Spinal cord (tissue), 10 donors: ENCODE results near the gene BEAN1. TPM values are rescaled to one million over a fixed set of nuclear protein-coding genes. Genes with fewer than 3 reads are reported as not detected.

Experiments used
- DNase-seq, 6 donors: peaks; one replicate each; pipeline versions ENCODE4 v3.0.0 to v3.0.0-alpha.2; 2013 to 2015; ENCODE audit warnings: low spot score in 6 of 6, low read depth in 4 of 6
- H3K27ac ChIP-seq: one replicate; pipeline ENCODE4 v1.5.1; 2013; ENCODE audit warnings: low read depth, low read length, control low read depth
- H3K27me3 ChIP-seq: one replicate; pipeline ENCODE4 v1.6.1; 2013; ENCODE audit warnings: low read length; ENCODE audit not compliant: control insufficient read depth, insufficient read depth
- H3K36me3 ChIP-seq: one replicate; pipeline ENCODE4 v1.6.1; 2013; ENCODE audit warnings: low read length; ENCODE audit not compliant: control insufficient read depth, insufficient read depth
- H3K4me1 ChIP-seq: one replicate; pipeline ENCODE4 v1.6.1; 2013; ENCODE audit warnings: low read length; ENCODE audit not compliant: control insufficient read depth, insufficient read depth
- H3K4me3 ChIP-seq: one replicate; pipeline ENCODE4 v1.5.1; 2013; ENCODE audit warnings: low read depth, low read length, control low read depth
- H3K9me3 ChIP-seq: one replicate; pipeline ENCODE4 v1.6.1; 2013; ENCODE audit warnings: low read length; ENCODE audit not compliant: control insufficient read depth, insufficient read depth
- WGBS: methylation state at CpG from one replicate; pipeline ENCODE4 v1.1.5; 2013; ENCODE audit warnings: missing lambda C conversion rate; ENCODE audit not compliant: insufficient coverage; 5-methylcytosine and 5-hydroxymethylcytosine counted together
- polyA plus RNA-seq, 2 donors: library from polyadenylated mRNA; unstranded; fragments of 120-200 nt; gene quantifications; one replicate each; pipeline ENCODE4 v1.2.1, GENCODE V29; 2013; ENCODE audit not compliant: insufficient read length in 2 of 2
- total RNA-seq, 2 donors: library from RNA; depleted of rRNA in 1 of 2; stranded (reverse); fragments of 120-200 nt in 1 of 2; fragments of >200 nt in 1 of 2; gene quantifications; one replicate each; pipeline versions ENCODE4 v1.2.3 to v1.2.4, GENCODE V29; 2013 to 2014
- donor health status: healthy.

BEAN1 gene
- total and polyA plus RNA-seq, 4 donors = 4.9 to 27.0 (median 15.9) TPM

DNA sequence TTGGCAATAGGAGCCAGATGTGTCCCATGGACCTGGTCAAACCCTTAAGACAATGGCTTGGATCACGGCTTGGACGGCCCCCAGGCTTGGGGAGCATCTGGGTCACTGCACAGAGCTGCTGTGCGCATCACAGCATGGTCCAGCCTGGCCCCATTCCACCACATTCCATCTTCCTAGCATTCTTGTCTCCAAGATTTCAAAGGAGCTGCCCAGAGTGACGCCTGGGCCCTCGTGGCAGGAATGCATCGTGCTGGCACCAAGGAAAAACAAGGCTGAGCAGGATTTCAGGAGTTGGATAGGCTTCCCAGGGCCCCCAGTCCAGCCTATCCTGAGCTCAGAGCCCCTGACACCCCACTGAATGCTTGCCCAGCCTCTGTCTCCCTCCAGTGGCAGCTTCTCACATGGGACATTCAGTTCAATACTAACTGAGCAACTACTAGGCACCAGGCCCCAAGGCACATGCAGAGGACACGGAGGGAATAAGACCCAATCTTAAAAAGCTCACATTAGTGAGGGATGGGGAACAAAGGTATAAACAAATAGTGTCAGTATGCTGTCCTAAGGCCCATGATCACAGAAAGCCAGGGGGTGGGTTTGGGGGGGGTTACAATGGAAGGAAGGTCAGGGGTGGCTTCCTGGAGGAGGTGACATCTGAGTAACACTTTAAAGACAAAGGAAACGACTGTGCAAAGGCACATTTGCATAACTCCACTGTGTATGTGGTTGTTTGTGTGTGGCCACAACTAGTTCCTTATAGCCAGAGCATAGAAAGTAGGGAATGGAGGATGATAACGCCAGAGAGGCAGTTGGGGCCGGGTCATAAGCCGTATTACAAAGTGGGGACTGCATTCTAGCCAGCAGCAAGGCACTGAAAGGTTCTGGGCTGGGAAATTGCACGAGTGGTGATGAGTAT is 88.8 kb downstream of the BEAN1 start:
- no peak overlapping the region for H3K4me3 ChIP-seq
- no peaks in the 10 kb centered on the region for H3K9me3 ChIP-seq
- peak in 1 of 6 donors; percentile 70 for DNase-seq
- H3K27me3 ChIP-seq = no peaks in the 10 kb centered on the region
- peaks cover 60% of the 10 kb centered on the region for H3K36me3 ChIP-seq
- H3K4me1 ChIP-seq = peaks cover 50% of the 10 kb centered on the region
- WGBS = 68% methylated on average over 11 of the region's 12 CpGs
- peak overlapping the region; percentile 86 for H3K27ac ChIP-seq

DNA sequence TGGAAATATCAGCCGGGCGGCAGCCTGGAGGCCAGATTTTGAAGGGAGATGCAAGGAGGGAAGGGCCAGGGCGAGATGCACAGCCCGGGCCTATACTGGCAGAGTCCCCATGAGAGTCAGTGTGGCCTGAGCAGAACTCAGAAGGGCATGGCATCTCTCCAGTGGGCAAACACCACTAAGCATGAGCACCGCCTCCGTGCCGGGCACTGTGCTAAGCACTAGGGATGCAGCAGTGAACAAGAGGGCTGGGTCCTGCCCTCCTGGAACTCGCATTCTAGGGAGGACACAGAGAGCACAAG is 89.4 kb downstream of the BEAN1 start:
- no peak overlapping the region for H3K4me3 ChIP-seq

DNA sequence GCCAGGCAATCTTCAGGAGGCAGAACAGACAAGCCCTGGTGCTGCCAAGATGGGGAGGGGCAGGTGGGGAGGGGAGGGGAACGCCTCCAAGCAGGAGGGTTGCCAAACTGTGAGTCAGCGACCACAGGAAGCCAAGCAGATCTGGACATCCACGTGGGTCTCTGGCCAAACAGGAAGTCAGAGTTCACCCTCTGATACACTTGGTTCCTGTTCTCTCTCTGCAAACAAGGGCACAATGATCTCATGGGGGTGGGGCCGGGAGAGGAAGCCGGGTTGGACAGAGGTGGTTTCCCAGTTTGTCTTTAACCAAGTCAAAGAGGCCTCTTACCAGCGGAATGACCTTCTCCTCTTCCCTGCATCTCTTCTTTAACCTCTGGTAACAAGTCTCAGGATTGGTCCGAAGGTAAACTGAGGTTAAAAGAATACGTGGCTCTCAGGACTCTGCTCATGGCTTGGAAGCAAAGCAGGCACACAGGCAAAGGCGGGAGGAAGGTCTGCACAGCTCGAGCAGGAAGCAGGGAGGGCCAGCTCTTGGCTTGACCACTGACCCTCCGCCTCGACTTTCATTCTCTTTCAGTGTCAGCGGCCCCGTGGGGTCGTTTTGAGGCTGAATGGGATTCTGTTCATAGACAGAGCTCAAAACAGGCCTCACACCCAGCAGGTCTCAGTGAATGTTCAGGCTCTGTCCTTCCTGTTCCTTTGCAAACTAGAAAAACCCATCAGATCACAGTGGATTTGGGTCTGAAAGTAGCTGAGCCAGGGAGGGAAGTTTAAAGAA is 89.9 kb downstream of the BEAN1 start:
- peaks cover 62% of the 10 kb centered on the region for H3K36me3 ChIP-seq
- peak in 5 of 6 donors; percentile 17 to 91 (median 38) for DNase-seq
- H3K9me3 ChIP-seq = no peaks in the 10 kb centered on the region
- peak overlapping the region; percentile 86 for H3K27ac ChIP-seq
- 38% methylated on average over 12 of the region's 15 CpGs for WGBS
- H3K4me1 ChIP-seq = peaks cover 49% of the 10 kb centered on the region
- no peak overlapping the region for H3K4me3 ChIP-seq
- H3K27me3 ChIP-seq = no peaks in the 10 kb centered on the region

More for the DNA sequence above, 89.4 kb downstream of the BEAN1 start:
- H3K4me1 ChIP-seq = peaks cover 50% of the 10 kb centered on the region
- 55% methylated on average over 8 of the region's 8 CpGs for WGBS
- DNase-seq = no peak
- H3K9me3 ChIP-seq = no peaks in the 10 kb centered on the region
- H3K36me3 ChIP-seq = peaks cover 61% of the 10 kb centered on the region
- H3K27ac ChIP-seq = peak overlapping the region; percentile 86
- H3K27me3 ChIP-seq = no peaks in the 10 kb centered on the region

DNA sequence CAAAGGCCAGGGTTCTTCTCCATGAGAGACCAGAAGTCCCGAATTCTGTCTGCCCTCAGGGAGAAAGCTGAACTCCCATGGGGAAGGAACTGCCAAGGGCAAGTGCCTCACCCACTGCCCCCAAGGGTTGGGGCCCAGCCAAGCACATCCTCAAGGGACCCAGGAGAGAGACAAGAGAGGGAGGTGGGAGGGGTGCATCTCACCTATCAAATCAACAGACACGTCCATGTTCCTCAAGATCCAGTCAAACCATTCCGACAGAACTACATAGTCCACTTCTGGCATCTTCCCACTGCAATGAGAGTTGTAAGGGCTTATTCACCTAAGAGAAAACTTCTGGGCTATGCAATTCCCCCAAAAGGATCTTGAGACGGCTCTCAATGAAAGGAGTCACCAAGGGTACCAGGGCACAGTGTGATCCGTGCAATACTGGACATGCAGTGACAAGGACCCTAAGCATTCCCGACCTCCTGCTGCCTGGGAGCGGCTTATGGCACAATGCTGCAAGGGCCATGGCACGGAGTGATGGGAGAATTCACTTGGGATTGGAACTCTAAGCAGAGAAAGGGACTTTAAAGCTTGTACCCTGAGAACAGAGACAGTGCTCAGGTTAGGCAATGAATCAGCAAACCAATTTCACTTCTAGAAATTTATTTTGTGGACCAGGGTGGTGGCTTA is 90.6 kb downstream of the BEAN1 start:
- 92% methylated on average over 6 of the region's 8 CpGs for WGBS
- Histone ChIP-seq H3K9me3 (no peaks in the 10 kb centered on the region), H3K27ac (peak overlapping the region; percentile 86), H3K4me1 (peaks cover 47% of the 10 kb centered on the region), H3K4me3 (no peak overlapping the region), H3K36me3 (peaks cover 68% of the 10 kb centered on the region), H3K27me3 (no peaks in the 10 kb centered on the region)
- no peak for DNase-seq

DNA sequence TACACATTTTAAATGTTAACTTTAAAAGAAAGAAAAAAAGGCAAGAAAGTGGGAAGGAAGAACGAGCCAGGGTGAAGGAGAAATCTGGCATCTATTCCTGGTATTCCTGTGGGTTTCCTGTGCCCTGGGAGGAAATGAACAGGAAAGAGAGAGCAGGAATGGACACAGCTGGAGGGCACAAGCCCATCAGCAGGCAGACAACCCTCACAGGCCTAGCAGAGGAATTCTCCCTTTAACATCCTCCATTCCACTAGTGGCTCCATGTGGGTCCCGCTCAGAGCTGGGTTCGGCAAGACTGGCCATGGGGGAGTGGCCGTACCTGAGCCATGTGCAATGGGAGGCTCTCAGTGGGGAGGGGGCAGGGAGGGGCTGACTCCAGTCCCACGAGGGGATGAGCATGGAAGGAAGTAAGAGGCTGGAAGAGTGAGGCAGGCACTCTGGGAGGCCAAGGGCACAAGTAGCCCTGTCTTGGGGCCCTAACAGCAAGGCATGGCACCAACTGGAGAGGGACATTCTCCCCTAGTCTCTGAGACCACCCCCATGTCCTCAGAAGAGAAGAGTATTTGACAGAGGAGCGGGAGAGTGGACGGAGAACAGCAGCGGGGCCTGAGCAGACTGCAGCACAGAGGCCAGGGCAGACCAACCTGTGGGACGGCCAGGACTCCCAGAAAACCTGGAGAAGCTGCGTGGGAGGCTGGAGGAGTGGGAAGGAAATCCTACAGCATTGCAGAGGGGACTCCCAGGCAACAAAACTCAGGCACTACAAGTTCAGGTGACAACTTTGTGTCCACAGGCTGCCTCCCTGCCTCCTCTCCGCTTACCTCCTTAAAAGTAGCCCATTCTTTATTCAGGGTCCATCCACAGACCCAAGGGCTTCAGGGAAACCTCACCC is 92.6 kb downstream of the BEAN1 start:
- Histone ChIP-seq H3K36me3 (peaks cover 73% of the 10 kb centered on the region), H3K4me3 (no peak overlapping the region), H3K27ac (peak overlapping the region; percentile 36), H3K4me1 (peaks cover 46% of the 10 kb centered on the region), H3K9me3 (no peaks in the 10 kb centered on the region), H3K27me3 (no peaks in the 10 kb centered on the region)
- 85% methylated on average over 11 of the region's 11 CpGs for WGBS
- DNase-seq = no peak

DNA sequence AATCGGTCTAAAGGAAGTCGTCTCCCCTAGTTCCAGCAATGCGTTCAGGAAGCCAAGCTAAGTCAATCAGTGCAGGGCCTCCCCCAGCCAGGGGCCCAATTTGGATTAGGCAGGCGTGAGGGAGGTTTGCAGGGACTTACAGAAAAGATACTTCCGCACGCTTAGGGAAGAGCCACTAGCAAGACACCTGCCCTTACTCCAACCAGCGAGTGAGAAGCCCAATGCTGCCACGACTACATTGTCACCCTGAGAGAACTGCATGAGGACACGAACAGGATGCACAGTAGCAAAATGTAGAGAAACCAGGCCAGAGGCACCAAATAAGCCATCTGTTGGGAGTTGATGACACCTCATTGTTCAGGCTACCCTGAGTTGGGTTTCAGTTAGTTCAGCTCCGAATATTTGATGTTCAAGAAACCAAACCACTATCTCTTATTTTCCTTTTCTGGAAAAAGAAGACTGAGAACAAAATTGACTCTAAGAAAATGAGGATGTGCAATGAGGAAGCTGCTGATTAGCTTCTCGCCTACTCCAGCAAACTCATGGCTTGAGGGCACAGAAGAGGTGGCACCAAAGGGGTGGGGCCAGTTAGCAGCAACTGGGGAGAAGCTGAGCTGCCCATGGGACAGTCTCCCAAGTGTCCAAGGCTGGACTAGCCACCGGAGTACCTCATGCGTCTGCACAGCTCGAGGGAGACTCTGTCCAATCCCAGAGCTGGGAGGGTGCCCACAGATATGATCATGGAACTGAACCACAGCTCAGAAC is 93.5 kb downstream of the BEAN1 start:
- no peak overlapping the region for H3K4me3 ChIP-seq
- H3K36me3 ChIP-seq = peaks cover 69% of the 10 kb centered on the region
- peaks cover 43% of the 10 kb centered on the region for H3K4me1 ChIP-seq
- no peaks in the 10 kb centered on the region for H3K27me3 ChIP-seq
- WGBS = 86% methylated on average over 10 of the region's 14 CpGs
- H3K27ac ChIP-seq = peak overlapping the region; percentile 7
- DNase-seq = no peak
- no peaks in the 10 kb centered on the region for H3K9me3 ChIP-seq

DNA sequence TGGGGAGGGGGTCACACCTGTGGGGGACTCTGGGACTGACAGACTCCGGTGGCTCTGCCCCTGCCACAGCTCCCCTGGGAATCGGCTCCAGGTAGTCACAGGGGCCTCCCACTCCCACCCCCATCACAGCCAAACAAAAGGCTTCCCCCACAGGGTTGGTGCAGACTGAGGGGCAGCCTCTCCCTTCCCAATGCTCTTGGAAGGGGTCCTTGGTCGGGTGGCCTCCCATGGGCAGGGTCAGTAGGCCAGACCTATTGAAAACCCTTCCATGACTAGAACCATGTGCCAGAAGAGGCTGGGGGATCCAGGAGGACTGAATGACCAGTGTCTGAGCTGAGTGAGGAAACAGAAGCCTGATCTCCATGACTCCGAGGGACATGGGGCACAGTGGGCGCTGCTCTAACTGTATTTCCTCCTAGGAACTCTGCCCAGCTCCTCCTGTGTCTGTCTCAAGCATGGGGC is 94.2 kb downstream of the BEAN1 start:
- WGBS = 97% methylated on average over 4 of the region's 5 CpGs
- H3K27ac ChIP-seq = peak overlapping the region; percentile 61
- no peaks in the 10 kb centered on the region for H3K27me3 ChIP-seq
- H3K9me3 ChIP-seq = no peaks in the 10 kb centered on the region
- H3K36me3 ChIP-seq = peaks cover 71% of the 10 kb centered on the region
- H3K4me3 ChIP-seq = no peak overlapping the region
- peaks cover 38% of the 10 kb centered on the region for H3K4me1 ChIP-seq
- DNase-seq = no peak

DNA sequence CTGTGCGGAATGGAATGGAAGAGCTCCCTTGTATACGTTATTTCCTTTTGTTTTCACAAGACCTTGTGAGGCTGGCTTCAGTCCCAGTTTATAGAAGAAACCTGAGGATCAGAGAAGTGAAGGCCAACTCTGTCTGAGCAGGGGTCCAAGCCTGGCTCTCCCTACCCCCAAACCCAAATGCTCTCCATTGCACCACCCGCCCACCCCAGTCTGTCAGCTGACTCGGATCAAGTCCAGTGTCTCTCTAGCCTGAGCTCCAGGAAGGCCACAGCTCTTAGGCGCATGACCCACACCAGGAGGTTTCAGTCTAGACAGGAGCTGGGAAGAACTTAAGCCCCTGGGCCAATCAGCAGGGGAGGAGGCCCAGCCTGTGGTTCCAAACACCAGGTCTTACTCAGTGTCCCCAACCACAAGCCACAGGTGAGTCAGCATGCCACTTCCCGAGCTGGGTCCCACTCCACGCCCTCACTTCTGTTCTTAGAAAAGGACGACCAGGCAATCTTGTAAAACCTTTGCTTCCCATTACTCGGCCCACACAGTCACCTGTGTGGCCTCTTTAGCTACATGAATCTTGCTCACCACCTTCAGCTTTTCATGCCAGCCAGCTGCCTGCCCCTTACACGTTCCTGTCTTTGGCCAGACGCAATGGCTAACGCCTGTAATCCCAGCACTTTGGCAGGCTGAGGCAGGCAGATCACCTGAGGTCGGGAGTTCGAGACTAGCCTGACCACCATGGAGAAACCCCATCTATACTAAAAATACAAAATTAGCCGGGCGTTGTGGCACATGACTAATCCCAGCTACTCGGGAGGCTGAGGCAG is 95.1 kb downstream of the BEAN1 start:
- H3K4me3 ChIP-seq = no peak overlapping the region
- H3K4me1 ChIP-seq = peaks cover 30% of the 10 kb centered on the region
- H3K9me3 ChIP-seq = no peaks in the 10 kb centered on the region
- DNase-seq = peak in 1 of 6 donors; percentile 63
- peak overlapping the region; percentile 61 for H3K27ac ChIP-seq
- peaks cover 72% of the 10 kb centered on the region for H3K36me3 ChIP-seq
- WGBS = 86% methylated on average over 15 of the region's 17 CpGs
- H3K27me3 ChIP-seq = no peaks in the 10 kb centered on the region
